ENCODE data around the gene COMT.

GRCh38 chr22:19951346-19951745 lies 9.8 kb downstream of the COMT start:
- TF ChIP-seq POLR2AphosphoS5 (IDR thresholded peaks at IDR 0.05; ENCODE audit: low read depth, low read length): no peak
- TF ChIP-seq POLR2A (IDR thresholded peaks at IDR 0.05; ENCODE audit: borderline replicate concordance, extremely low read depth, insufficient read depth, insufficient read length): no peak
- TF ChIP-seq SIN3A (IDR thresholded peaks at IDR 0.05; ENCODE audit: low read depth): no peak
- no peak for TF ChIP-seq CTCF (IDR thresholded peaks at IDR 0.05 in 2 of 3, conservative IDR thresholded peaks at IDR 0.05 in 1 of 3; ENCODE audit: borderline replicate concordance in 1 of 3, insufficient read depth in 1 of 3, low read depth in 2 of 3, low read length in 2 of 3)
- TF ChIP-seq JUND (IDR thresholded peaks at IDR 0.05): no peak
- TF ChIP-seq EZH2phosphoT487 (IDR thresholded peaks at IDR 0.05; ENCODE audit: borderline replicate concordance): no peak
